Neural progenitor cell (in vitro differentiated cells): ENCODE data around the gene ERGIC1.

Experiments
- EZH2 ChIP-seq: fragments of 200-600 bp; sonication (generic); IDR thresholded peaks from 2 replicates; pipeline ENCODE4 v1.6.1; 2017; ENCODE audit warnings: antibody characterized with exemption, mild to moderate bottlenecking, moderate library complexity
- EZH2phosphoT487 ChIP-seq: fragments of 200-600 bp; sonication (generic); IDR thresholded peaks from 2 replicates; pipeline ENCODE4 v1.6.1; 2017; ENCODE audit warnings: antibody characterized with exemption
- TF ChIP-seq, protein P1 (sequence below): fragments of 200-600 bp; sonication (generic); IDR thresholded peaks from 2 replicates; pipeline ENCODE4 v1.5.1; 2017; ENCODE audit warnings: antibody characterized with exemption, mild to moderate bottlenecking

DNA sequence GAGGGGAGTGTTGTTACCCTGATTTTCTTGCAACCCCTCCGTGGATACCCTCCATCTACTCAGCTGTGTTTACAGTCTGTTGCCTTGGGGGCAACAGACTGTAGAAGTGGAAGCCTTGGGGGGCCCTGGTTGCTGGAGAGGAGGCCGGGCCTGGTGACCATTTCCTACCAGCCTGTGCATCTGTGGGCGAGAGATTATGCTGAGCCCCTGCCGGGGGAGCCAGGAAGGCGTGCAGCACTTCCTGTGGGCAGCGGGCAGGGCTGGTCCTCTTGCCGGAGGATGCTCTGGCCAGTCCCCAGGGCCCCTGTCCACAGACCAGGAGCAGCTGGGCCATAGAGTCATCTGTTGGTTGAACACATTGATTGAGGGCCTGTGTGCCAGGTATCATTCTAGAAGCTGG lies 11.1 kb downstream of the ERGIC1 start:
- TF ChIP-seq, protein P1, sequence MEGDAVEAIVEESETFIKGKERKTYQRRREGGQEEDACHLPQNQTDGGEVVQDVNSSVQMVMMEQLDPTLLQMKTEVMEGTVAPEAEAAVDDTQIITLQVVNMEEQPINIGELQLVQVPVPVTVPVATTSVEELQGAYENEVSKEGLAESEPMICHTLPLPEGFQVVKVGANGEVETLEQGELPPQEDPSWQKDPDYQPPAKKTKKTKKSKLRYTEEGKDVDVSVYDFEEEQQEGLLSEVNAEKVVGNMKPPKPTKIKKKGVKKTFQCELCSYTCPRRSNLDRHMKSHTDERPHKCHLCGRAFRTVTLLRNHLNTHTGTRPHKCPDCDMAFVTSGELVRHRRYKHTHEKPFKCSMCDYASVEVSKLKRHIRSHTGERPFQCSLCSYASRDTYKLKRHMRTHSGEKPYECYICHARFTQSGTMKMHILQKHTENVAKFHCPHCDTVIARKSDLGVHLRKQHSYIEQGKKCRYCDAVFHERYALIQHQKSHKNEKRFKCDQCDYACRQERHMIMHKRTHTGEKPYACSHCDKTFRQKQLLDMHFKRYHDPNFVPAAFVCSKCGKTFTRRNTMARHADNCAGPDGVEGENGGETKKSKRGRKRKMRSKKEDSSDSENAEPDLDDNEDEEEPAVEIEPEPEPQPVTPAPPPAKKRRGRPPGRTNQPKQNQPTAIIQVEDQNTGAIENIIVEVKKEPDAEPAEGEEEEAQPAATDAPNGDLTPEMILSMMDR = no peak
- TF ChIP-seq EZH2phosphoT487 = no peak
- no peak for TF ChIP-seq EZH2
